ENCODE data around the gene TGFBR1.

The TGFBR1 gene

DNA sequence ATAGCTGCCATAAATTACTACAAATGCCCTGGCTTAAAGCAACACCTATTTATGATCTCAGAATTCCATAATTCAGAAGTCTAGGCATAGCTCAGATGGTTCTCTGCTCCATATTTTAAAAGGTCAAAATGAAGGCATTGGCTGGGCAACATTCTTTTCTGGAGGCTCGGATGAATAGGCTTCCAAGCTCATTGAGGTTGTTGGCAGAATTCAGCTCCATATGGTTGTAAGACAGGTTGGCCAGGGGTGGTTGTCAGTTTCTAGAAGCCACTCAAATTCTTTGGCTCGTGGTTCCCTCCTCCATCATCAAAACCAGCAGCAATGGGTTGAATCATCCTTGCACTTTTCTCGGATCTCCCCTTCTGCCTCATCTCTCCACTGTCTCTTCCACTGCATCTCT is 49.4 kb downstream of the TGFBR1 start:
- Histone ChIP-seq H3K27me3 (ENCODE audit: insufficient read depth, low read length, poor library complexity) (no peaks in the 10 kb centered on the region), H3K27ac (ENCODE audit: low read length) (no peak overlapping the region), H4K20me1 (ENCODE audit: insufficient read depth, low read length) (no peaks in the 10 kb centered on the region), H3K9me3 (ENCODE audit: insufficient read depth, low read length, severe bottlenecking) (no peaks in the 10 kb centered on the region), H3K79me2 (ENCODE audit: insufficient read depth, low read length) (no peaks in the 10 kb centered on the region), H3K36me3 (ENCODE audit: insufficient read depth, low read length) (peaks cover 2% of the 10 kb centered on the region; the same call in 1 of the 2 replicates), H3K4me3 (ENCODE audit: low read depth in 1 of 2, low read length in 2 of 2) (no peak overlapping the region), H3K4me1 (ENCODE audit: insufficient read depth, low read length) (no peaks in the 10 kb centered on the region), H2AFZ (ENCODE audit: low read depth, low read length) (no peak overlapping the region), H3K4me2 (ENCODE audit: insufficient read depth, low read length) (no peak overlapping the region), H3K9ac (ENCODE audit: low read depth, low read length) (no peak overlapping the region)
- TF ChIP-seq, protein P1, sequence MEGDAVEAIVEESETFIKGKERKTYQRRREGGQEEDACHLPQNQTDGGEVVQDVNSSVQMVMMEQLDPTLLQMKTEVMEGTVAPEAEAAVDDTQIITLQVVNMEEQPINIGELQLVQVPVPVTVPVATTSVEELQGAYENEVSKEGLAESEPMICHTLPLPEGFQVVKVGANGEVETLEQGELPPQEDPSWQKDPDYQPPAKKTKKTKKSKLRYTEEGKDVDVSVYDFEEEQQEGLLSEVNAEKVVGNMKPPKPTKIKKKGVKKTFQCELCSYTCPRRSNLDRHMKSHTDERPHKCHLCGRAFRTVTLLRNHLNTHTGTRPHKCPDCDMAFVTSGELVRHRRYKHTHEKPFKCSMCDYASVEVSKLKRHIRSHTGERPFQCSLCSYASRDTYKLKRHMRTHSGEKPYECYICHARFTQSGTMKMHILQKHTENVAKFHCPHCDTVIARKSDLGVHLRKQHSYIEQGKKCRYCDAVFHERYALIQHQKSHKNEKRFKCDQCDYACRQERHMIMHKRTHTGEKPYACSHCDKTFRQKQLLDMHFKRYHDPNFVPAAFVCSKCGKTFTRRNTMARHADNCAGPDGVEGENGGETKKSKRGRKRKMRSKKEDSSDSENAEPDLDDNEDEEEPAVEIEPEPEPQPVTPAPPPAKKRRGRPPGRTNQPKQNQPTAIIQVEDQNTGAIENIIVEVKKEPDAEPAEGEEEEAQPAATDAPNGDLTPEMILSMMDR (IDR thresholded peaks at IDR 0.05; ENCODE audit: borderline replicate concordance, extremely low read depth, low read length, poor library complexity, severe bottlenecking), result no peak
- no peak for TF ChIP-seq EZH2 (IDR thresholded peaks at IDR 0.05; ENCODE audit: borderline replicate concordance, low read depth, low read length, severe bottlenecking)
- DNase-seq (no peak), ATAC-seq (ENCODE audit: insufficient read depth, low read depth) (no peak)

GRCh38 chr9:99155736-99156135 is 50.8 kb downstream of the TGFBR1 start:
- Histone ChIP-seq H2AFZ (ENCODE audit: low read depth, low read length) (no peak overlapping the region), H4K20me1 (ENCODE audit: insufficient read depth, low read length) (no peaks in the 10 kb centered on the region), H3K4me2 (ENCODE audit: insufficient read depth, low read length) (no peak overlapping the region), H3K79me2 (ENCODE audit: insufficient read depth, low read length) (no peaks in the 10 kb centered on the region), H3K9ac (ENCODE audit: low read depth, low read length) (no peak overlapping the region), H3K27me3 (ENCODE audit: insufficient read depth, low read length, poor library complexity) (no peaks in the 10 kb centered on the region), H3K4me1 (ENCODE audit: insufficient read depth, low read length) (no peaks in the 10 kb centered on the region), H3K27ac (ENCODE audit: low read length) (no peak overlapping the region), H3K9me3 (ENCODE audit: insufficient read depth, low read length, severe bottlenecking) (no peaks in the 10 kb centered on the region), H3K4me3 (ENCODE audit: low read depth in 1 of 2, low read length in 2 of 2) (no peak overlapping the region), H3K36me3 (ENCODE audit: insufficient read depth, low read length) (no peaks in the 10 kb centered on the region; the same call in 1 of the 2 replicates)
- no peak for DNase-seq
- no peak for ATAC-seq (ENCODE audit: insufficient read depth, low read depth)
- TF ChIP-seq EZH2 (IDR thresholded peaks at IDR 0.05; ENCODE audit: borderline replicate concordance, low read depth, low read length, severe bottlenecking), result no peak
- TF ChIP-seq, protein P1 (IDR thresholded peaks at IDR 0.05; ENCODE audit: borderline replicate concordance, extremely low read depth, low read length, poor library complexity, severe bottlenecking), result no peak

DNA sequence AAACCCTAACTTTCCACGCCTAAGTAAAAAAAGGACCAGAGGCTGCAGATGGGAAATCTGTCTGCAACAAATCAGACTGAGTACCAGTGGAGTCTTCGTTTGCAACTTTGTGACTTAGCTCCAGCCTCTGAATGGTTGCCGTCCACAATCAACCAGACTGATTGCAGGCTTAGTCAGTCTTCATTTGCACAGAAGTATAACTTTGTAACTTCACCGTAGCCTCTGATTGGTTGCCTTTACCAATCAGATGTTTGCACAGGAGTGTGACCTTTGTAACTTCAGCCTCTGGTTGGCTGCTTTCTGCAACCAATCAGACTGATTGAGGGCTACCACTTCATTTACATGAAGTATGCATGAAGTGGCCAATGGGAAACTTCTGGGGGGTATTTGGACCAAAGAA is 53.7 kb downstream of the TGFBR1 start:
- no peak overlapping the region for H2AFZ ChIP-seq (ENCODE audit: low read depth, low read length)
- no peak for TF ChIP-seq EZH2 (IDR thresholded peaks at IDR 0.05; ENCODE audit: borderline replicate concordance, low read depth, low read length, severe bottlenecking)
- H3K4me1 ChIP-seq (ENCODE audit: insufficient read depth, low read length), result no peaks in the 10 kb centered on the region
- H4K20me1 ChIP-seq (ENCODE audit: insufficient read depth, low read length), result no peaks in the 10 kb centered on the region
- H3K9ac ChIP-seq (ENCODE audit: low read depth, low read length), result no peak overlapping the region
- no peak overlapping the region for H3K4me3 ChIP-seq (ENCODE audit: low read depth in 1 of 2, low read length in 2 of 2)
- DNase-seq, result no peak
- no peaks in the 10 kb centered on the region for H3K79me2 ChIP-seq (ENCODE audit: insufficient read depth, low read length)
- H3K4me2 ChIP-seq (ENCODE audit: insufficient read depth, low read length), result no peak overlapping the region
- no peak for ATAC-seq (ENCODE audit: insufficient read depth, low read depth)
- H3K27me3 ChIP-seq (ENCODE audit: insufficient read depth, low read length, poor library complexity), result no peaks in the 10 kb centered on the region
- no peaks in the 10 kb centered on the region for H3K9me3 ChIP-seq (ENCODE audit: insufficient read depth, low read length, severe bottlenecking)
- H3K36me3 ChIP-seq (ENCODE audit: insufficient read depth, low read length), result no peaks in the 10 kb centered on the region
- H3K27ac ChIP-seq (ENCODE audit: low read length), result no peak overlapping the region

DNA sequence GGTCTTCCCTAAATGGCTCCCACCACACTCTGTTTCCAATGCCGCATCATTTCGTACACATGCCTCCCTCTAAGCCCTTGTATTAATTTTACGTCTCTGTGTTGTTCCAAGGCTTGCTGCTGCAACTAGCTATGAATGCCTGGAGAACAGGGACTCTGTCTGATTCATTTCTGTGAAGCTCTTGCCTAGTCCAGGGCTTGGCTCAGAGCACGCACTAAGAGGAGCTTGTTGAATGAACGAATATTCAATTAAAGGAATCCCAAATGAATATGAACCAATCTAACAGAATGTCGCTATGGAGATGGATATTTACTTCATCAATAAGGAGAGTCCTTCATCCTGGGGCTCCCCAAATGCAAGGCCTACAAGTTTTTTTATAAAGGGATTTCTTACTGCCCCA is 55.3 kb downstream of the TGFBR1 start:
- no peaks in the 10 kb centered on the region for H3K4me1 ChIP-seq (ENCODE audit: insufficient read depth, low read length)
- H3K36me3 ChIP-seq (ENCODE audit: insufficient read depth, low read length), result no peaks in the 10 kb centered on the region
- H3K79me2 ChIP-seq (ENCODE audit: insufficient read depth, low read length), result no peaks in the 10 kb centered on the region
- no peak overlapping the region for H2AFZ ChIP-seq (ENCODE audit: low read depth, low read length)
- no peaks in the 10 kb centered on the region for H3K9me3 ChIP-seq (ENCODE audit: insufficient read depth, low read length, severe bottlenecking)
- no peak for DNase-seq
- ATAC-seq (ENCODE audit: insufficient read depth, low read depth), result no peak
- no peak overlapping the region for H3K4me2 ChIP-seq (ENCODE audit: insufficient read depth, low read length)
- no peak overlapping the region for H3K27ac ChIP-seq (ENCODE audit: low read length)
- no peak overlapping the region for H3K9ac ChIP-seq (ENCODE audit: low read depth, low read length)
- no peak overlapping the region for H3K4me3 ChIP-seq (ENCODE audit: low read depth in 1 of 2, low read length in 2 of 2)
- H3K27me3 ChIP-seq (ENCODE audit: insufficient read depth, low read length, poor library complexity), result no peaks in the 10 kb centered on the region
- H4K20me1 ChIP-seq (ENCODE audit: insufficient read depth, low read length), result no peaks in the 10 kb centered on the region
- no peak for TF ChIP-seq EZH2 (IDR thresholded peaks at IDR 0.05; ENCODE audit: borderline replicate concordance, low read depth, low read length, severe bottlenecking)
- TF ChIP-seq, protein P1 (IDR thresholded peaks at IDR 0.05; ENCODE audit: borderline replicate concordance, extremely low read depth, low read length, poor library complexity, severe bottlenecking), result no peak
